Spleen (tissue), 11 donors: Measurements from ENCODE around the gene ERFE. TPM values are rescaled to one million over a fixed set of nuclear protein-coding genes. Genes with fewer than 3 reads are reported as not detected.

Experiments used
- DNase-seq: peaks from one replicate; pipeline ENCODE4 v3.0.0-alpha.2; 2020
- H3K27ac ChIP-seq, 8 donors: fragments of 200-600 bp; sonication (generic) in 7 of 8; 1 replicate in 4 of 8; 2 replicates in 4 of 8; pipeline versions ENCODE4 v1.5.0 to v1.8.0; 2016 to 2021; ENCODE audit warnings: inconsistent platforms in 4 of 8, mild to moderate bottlenecking in 4 of 8, moderate library complexity in 1 of 8
- H3K27me3 ChIP-seq, 7 donors: fragments of 200-600 bp; sonication (generic) in 6 of 7; replicated peaks in 1 of 7; 1 replicate in 4 of 7; 2 replicates in 3 of 7; pipeline versions ENCODE4 v1.5.0 to v1.8.0; 2016 to 2021; ENCODE audit warnings: inconsistent platforms in 3 of 7, mild to moderate bottlenecking in 1 of 7
- H3K36me3 ChIP-seq, 6 donors: fragments of 200-600 bp; sonication (generic) in 5 of 6; 1 replicate in 4 of 6; 2 replicates in 2 of 6; pipeline versions ENCODE4 v1.5.0 to v1.8.0; 2016 to 2021; ENCODE audit warnings: inconsistent platforms in 2 of 6
- H3K4me1 ChIP-seq, 6 donors: fragments of 200-600 bp; sonication (generic) in 5 of 6; 1 replicate in 3 of 6; 2 replicates in 3 of 6; pipeline versions ENCODE4 v1.5.0 to v1.8.0; 2016 to 2021; ENCODE audit warnings: inconsistent platforms in 3 of 6
- H3K4me3 ChIP-seq, 8 donors: fragments of 200-600 bp; sonication (generic) in 7 of 8; 1 replicate in 4 of 8; 2 replicates in 4 of 8; pipeline versions ENCODE4 v1.5.0 to v1.8.0; 2016 to 2021; ENCODE audit warnings: inconsistent platforms in 4 of 8, mild to moderate bottlenecking in 4 of 8, moderate library complexity in 2 of 8
- H3K9me3 ChIP-seq, 8 donors: fragments of 200-600 bp; sonication (generic) in 7 of 8; 1 replicate in 4 of 8; 2 replicates in 4 of 8; pipeline versions ENCODE4 v1.5.0 to v1.8.0; 2016 to 2021; ENCODE audit warnings: inconsistent platforms in 4 of 8
- CTCF ChIP-seq, 11 experiments: fragments of 200-600 bp in 7 of 11; fragments of 450-650 bp in 4 of 11; sonication (generic) in 4 of 11; IDR thresholded peaks in 8 of 11; conservative IDR thresholded peaks in 3 of 11; 1 replicate in 7 of 11; 2 replicates in 4 of 11; pipeline versions ENCODE4 v1.4.0 to v1.8.0; 2016 to 2021; ENCODE audit warnings: antibody characterized with exemption in 11 of 11, inconsistent platforms in 4 of 11, mild to moderate bottlenecking in 1 of 11
- POLR2A ChIP-seq, 3 donors: fragments of 450-650 bp; IDR thresholded peaks; one replicate each; pipeline ENCODE4 v1.5.1; 2017; ENCODE audit warnings: antibody characterized with exemption in 3 of 3, mild to moderate bottlenecking in 1 of 3
- POLR2AphosphoS5 ChIP-seq, 3 donors: sonication (generic); formaldehyde crosslinking; IDR thresholded peaks; one replicate each; pipeline ENCODE4 v1.5.1; 2017; ENCODE audit warnings: antibody characterized with exemption in 3 of 3
- WGBS, 5 donors: extraction: QIAGEN DNeasy Blood & Tissue Kit in 3 of 5; methylation state at CpG; one replicate each; pipeline versions ENCODE4 v1.1.5 to v1.1.7; 2013 to 2018; 5-methylcytosine and 5-hydroxymethylcytosine counted together
- intact Hi-C: fragments of 100-400 bp; cut with DNase I; formaldehyde crosslinking; loops from one replicate; pipeline ENCODE4 v1.15.0; 2023; ENCODE audit warnings: low total_unique reads
- polyA plus RNA-seq, 3 donors: library from polyadenylated mRNA; stranded (reverse); fragments of 200-250 nt; gene quantifications; one replicate each; pipeline ENCODE4 v1.2.1, GENCODE V29; 2013
- total RNA-seq, 7 donors: library from RNA; depleted of rRNA in 3 of 7; stranded (reverse); fragments of >200 nt in 3 of 7; fragmentation: NEBNext Ultra II Directional in 4 of 7; extraction: Animal tissue kit (Norgen Biotek cat#: 25700) in 4 of 7; gene quantifications; one replicate each; pipeline versions ENCODE4 v1.1.0 to v1.2.1, GENCODE V29; 2016 to 2021
- donor health status: healthy with polysubstance abuse.
- donor health status: DM: no; HTN: no; CAD: no; lungs with moderate emphysema.
- donor health status: DM: no; HTN: no; CAD: no.
- donor health status: Bipolar disorder and iron deficiency.
- donor health status: healthy.
- donor health status: DM: no; HTN: no; CAD: no.
- donor health status: DM: yes; HTN: yes; CAD: no.

ERFE gene
- total and polyA plus RNA-seq, 10 donors = 0.06 to 11.0 (median 1.2) TPM

GRCh38 chr2:238122287-238123217 lies 36.2 kb upstream of the ERFE start:
- intact Hi-C loops = no loop called here
- Histone ChIP-seq H3K36me3 (no peaks in the 10 kb centered on the region), H3K4me3 (no peak overlapping the region), H3K9me3 (no peaks in the 10 kb centered on the region), H3K4me1 (peaks cover 0 to 14% (median 3%) of the 10 kb centered on the region in 6 donors), H3K27me3 (peaks cover 0 to 17% (median 0%) of the 10 kb centered on the region in 7 donors), H3K27ac (no peak overlapping the region)
- 85 to 91% (median 89%) methylated on average over 25 to 29 of the region's 29 CpGs for WGBS, 5 donors
- peak; percentile 72 for DNase-seq
- TF ChIP-seq POLR2A (IDR thresholded peaks at IDR 0.05) (no peak), CTCF (IDR thresholded peaks at IDR 0.05 in 8 of 11, conservative IDR thresholded peaks at IDR 0.05 in 3 of 11) (no peak), POLR2AphosphoS5 (IDR thresholded peaks at IDR 0.05) (no peak)

GRCh38 chr2:238123218-238123971 lies 35.4 kb upstream of the ERFE start:
- H3K36me3 ChIP-seq = no peaks in the 10 kb centered on the region
- H3K4me1 ChIP-seq = peaks cover 0 to 14% (median 3%) of the 10 kb centered on the region in 6 donors
- H3K27ac ChIP-seq = no peak overlapping the region
- intact Hi-C loops = no loop called here
- DNase-seq = peak; percentile 56
- no peaks in the 10 kb centered on the region for H3K9me3 ChIP-seq
- H3K27me3 ChIP-seq = peaks cover 0 to 20% (median 0%) of the 10 kb centered on the region in 7 donors
- WGBS, 5 donors = 76 to 87% (median 81%) methylated on average over 8 to 22 of the region's 22 CpGs
- H3K4me3 ChIP-seq = no peak overlapping the region
- TF ChIP-seq CTCF (IDR thresholded peaks at IDR 0.05 in 8 of 11, conservative IDR thresholded peaks at IDR 0.05 in 3 of 11) (no peak), POLR2A (IDR thresholded peaks at IDR 0.05) (no peak), POLR2AphosphoS5 (IDR thresholded peaks at IDR 0.05) (no peak)

- peak; percentile 56 for DNase-seq
- TF ChIP-seq CTCF (IDR thresholded peaks at IDR 0.05 in 8 of 11, conservative IDR thresholded peaks at IDR 0.05 in 3 of 11) (no peak), POLR2A (IDR thresholded peaks at IDR 0.05) (no peak), POLR2AphosphoS5 (IDR thresholded peaks at IDR 0.05) (no peak)
- Histone ChIP-seq H3K4me3 (no peak overlapping the region), H3K27me3 (peaks cover 0 to 20% (median 0%) of the 10 kb centered on the region in 7 donors), H3K9me3 (no peaks in the 10 kb centered on the region), H3K4me1 (peaks cover 0 to 14% (median 3%) of the 10 kb centered on the region in 6 donors), H3K36me3 (no peaks in the 10 kb centered on the region), H3K27ac (no peak overlapping the region)
- intact Hi-C loops = no loop called here
- 68 to 89% (median 76%) methylated on average over 11 to 14 of the region's 14 CpGs for WGBS, 5 donors
These were observed 34.7 kb upstream of the ERFE start for GRCh38 chr2:238123991-238124470.
